ENCODE measurements around the gene SPEF1. TPM values are rescaled to one million over a fixed set of nuclear protein-coding genes. Genes with fewer than 3 reads are reported as not detected.
A peak's percentile ranks its signal among the peaks of the same experiment; 100 is the strongest.

SPEF1 gene
- total and polyA plus RNA-seq, 2 of the 13 experiments (the other 11 are each of a cell fraction or from before 2014, with no cell fraction given), result 0.11 to 0.27 TPM

DNA sequence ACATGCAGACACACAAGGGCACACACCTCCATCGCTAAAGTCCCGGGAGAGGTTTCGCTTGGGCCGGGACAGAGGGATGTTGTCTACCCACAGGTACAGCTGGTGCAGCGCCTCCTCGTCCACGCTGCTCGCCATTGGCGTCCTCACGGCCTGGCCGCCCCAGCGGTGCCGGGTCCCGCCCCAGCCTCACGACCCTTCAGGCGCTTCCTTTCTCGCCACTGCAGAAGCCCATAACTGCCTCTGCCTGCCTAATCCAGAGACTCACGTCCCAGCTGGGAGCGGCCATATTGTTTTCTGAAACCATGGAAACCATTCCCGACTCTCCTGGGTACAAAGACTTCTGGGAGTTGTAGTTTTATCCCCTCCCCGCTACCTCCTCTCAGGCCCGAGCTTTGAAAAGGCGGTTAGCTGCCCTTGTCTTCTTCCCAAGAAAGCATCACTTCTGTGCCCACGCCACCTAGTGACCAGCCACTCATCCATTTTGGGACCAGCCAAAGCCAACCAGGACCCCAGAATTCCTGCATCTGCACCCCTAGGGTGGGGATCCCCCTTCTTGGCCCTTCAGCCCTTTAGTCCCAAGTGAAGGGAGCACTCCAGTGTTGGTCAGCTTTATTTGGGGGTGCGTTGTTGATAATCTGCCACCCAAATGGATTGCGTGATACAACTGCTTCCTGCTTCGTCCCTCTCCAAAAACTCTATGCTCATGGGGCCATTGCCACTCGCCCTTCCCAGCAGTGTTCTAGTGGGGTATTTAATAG is at the start of gene SPEF1 (continued):
- TF ChIP-seq, protein P1, sequence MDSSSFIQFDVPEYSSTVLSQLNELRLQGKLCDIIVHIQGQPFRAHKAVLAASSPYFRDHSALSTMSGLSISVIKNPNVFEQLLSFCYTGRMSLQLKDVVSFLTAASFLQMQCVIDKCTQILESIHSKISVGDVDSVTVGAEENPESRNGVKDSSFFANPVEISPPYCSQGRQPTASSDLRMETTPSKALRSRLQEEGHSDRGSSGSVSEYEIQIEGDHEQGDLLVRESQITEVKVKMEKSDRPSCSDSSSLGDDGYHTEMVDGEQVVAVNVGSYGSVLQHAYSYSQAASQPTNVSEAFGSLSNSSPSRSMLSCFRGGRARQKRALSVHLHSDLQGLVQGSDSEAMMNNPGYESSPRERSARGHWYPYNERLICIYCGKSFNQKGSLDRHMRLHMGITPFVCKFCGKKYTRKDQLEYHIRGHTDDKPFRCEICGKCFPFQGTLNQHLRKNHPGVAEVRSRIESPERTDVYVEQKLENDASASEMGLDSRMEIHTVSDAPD (CRISPR knock-in tag; IDR thresholded peaks at IDR 0.05), result 0 out of 2 replicates have a peak, but pooled peaks have one; percentile 63
- TF ChIP-seq ZNF468 (CRISPR knock-in tag; IDR thresholded peaks at IDR 0.05), result no peak
- TF ChIP-seq RFX5 (IDR thresholded peaks at IDR 0.05; ENCODE audit: low read depth, low read length), result 0 out of 2 replicates have a peak, but pooled peaks have one; percentile 22
- 0 out of 2 replicates have a peak, but pooled peaks have one; percentile 18 for TF ChIP-seq ZNF605 (CRISPR knock-in tag; IDR thresholded peaks at IDR 0.05)
- no peak for TF ChIP-seq ZSCAN31 (CRISPR knock-in tag; IDR thresholded peaks at IDR 0.05; ENCODE audit: low read depth)
- no peak for TF ChIP-seq RBAK (CRISPR knock-in tag; IDR thresholded peaks at IDR 0.05)
- peak; percentile 69 for TF ChIP-seq ZFP91 (CRISPR knock-in tag; IDR thresholded peaks at IDR 0.05; ENCODE audit: borderline replicate concordance)
- TF ChIP-seq ZFY (CRISPR knock-in tag; IDR thresholded peaks at IDR 0.05), result peak; percentile 81; the same call in 1 of the 2 replicates
- no peak for TF ChIP-seq RELA (CRISPR knock-in tag; IDR thresholded peaks at IDR 0.05)
- TF ChIP-seq SALL1 (CRISPR knock-in tag; IDR thresholded peaks at IDR 0.05), result 0 out of 2 replicates have a peak, but pooled peaks have one; percentile 32
- TF ChIP-seq, protein P2, sequence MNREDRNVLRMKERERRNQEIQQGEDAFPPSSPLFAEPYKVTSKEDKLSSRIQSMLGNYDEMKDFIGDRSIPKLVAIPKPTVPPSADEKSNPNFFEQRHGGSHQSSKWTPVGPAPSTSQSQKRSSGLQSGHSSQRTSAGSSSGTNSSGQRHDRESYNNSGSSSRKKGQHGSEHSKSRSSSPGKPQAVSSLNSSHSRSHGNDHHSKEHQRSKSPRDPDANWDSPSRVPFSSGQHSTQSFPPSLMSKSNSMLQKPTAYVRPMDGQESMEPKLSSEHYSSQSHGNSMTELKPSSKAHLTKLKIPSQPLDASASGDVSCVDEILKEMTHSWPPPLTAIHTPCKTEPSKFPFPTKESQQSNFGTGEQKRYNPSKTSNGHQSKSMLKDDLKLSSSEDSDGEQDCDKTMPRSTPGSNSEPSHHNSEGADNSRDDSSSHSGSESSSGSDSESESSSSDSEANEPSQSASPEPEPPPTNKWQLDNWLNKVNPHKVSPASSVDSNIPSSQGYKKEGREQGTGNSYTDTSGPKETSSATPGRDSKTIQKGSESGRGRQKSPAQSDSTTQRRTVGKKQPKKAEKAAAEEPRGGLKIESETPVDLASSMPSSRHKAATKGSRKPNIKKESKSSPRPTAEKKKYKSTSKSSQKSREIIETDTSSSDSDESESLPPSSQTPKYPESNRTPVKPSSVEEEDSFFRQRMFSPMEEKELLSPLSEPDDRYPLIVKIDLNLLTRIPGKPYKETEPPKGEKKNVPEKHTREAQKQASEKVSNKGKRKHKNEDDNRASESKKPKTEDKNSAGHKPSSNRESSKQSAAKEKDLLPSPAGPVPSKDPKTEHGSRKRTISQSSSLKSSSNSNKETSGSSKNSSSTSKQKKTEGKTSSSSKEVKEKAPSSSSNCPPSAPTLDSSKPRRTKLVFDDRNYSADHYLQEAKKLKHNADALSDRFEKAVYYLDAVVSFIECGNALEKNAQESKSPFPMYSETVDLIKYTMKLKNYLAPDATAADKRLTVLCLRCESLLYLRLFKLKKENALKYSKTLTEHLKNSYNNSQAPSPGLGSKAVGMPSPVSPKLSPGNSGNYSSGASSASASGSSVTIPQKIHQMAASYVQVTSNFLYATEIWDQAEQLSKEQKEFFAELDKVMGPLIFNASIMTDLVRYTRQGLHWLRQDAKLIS (CRISPR knock-in tag; IDR thresholded peaks at IDR 0.05), result no peak
- no peak for TF ChIP-seq MBD4 (IDR thresholded peaks at IDR 0.05; ENCODE audit: borderline replicate concordance, low read length)
- TF ChIP-seq TP53 (CRISPR knock-in tag; conservative IDR thresholded peaks at IDR 0.05), result 0 out of 2 replicates have a peak, but pooled peaks have one; percentile 55
- no peak for TF ChIP-seq PAWR (CRISPR knock-in tag; IDR thresholded peaks at IDR 0.05; ENCODE audit: borderline replicate concordance)
- TF ChIP-seq PITX1 (CRISPR knock-in tag; IDR thresholded peaks at IDR 0.05), result peak; percentile 80
- TF ChIP-seq AGO1 (IDR thresholded peaks at IDR 0.05; ENCODE audit: low read depth, low read length, poor library complexity, severe bottlenecking), result peak; percentile 94
- no peak for TF ChIP-seq ZNF790 (CRISPR knock-in tag; IDR thresholded peaks at IDR 0.05; ENCODE audit: borderline replicate concordance)
- TF ChIP-seq SP1 (IDR thresholded peaks at IDR 0.05), result no peak
- TF ChIP-seq SP1 (CRISPR knock-in tag; IDR thresholded peaks at IDR 0.05), result no peak
- no peak for TF ChIP-seq ZNF879 (CRISPR knock-in tag; IDR thresholded peaks at IDR 0.05)
- TF ChIP-seq, protein P3, sequence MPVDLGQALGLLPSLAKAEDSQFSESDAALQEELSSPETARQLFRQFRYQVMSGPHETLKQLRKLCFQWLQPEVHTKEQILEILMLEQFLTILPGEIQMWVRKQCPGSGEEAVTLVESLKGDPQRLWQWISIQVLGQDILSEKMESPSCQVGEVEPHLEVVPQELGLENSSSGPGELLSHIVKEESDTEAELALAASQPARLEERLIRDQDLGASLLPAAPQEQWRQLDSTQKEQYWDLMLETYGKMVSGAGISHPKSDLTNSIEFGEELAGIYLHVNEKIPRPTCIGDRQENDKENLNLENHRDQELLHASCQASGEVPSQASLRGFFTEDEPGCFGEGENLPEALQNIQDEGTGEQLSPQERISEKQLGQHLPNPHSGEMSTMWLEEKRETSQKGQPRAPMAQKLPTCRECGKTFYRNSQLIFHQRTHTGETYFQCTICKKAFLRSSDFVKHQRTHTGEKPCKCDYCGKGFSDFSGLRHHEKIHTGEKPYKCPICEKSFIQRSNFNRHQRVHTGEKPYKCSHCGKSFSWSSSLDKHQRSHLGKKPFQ (CRISPR knock-in tag; IDR thresholded peaks at IDR 0.05; ENCODE audit: insufficient replicate concordance), result no peak
